Activated T-helper 1 cell treated with anti-CD3 and anti-CD28 coated beads, Interleukin-2, amount 50 U/mL, for 16 hours (primary cell): Measurements from ENCODE around the gene ULK4.
"Not testable (repeated sequence)": the region's sequence is repeated elsewhere in the genome, so short reads cannot be mapped to it uniquely, and the experiment has no call there.

ENCODE experiments used
- DNase-seq, 2 donors: peaks; one replicate each; pipeline ENCODE4 v3.0.0-alpha.2; 2020; ENCODE audit warnings: low read depth in 1 of 2, low spot score in 1 of 2

The ULK4 gene

DNA sequence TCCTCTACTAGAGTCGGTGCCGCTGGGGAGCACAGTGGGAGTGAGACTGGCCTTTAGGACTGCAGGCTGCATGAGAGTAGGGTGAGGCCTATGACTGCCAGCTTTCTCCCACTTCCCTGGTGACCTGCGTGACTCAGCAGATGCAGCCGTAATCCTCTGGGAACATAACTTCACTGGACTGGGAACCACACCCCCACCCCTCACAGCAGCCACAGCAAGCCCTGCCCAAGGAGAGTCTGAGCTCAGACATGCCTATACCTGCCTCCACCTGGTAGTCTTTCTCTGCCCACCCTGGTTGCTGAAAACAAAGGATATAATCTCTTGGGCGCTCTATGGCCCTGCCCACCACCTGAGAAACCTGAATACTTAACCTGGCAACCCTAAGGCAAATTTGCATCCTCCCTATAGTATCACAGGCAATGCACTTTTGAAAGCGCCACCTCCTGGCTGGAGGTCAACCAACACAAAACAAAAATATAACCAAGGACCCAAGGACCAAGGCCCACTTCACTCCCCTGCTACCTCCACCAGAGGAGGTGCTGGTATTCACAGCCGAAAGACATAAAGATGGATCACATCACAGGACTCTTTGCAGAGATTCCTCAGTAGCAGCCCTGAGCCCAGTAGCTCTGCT lies 453.7 kb downstream of the ULK4 start:
- DNase-seq, result no peak

DNA sequence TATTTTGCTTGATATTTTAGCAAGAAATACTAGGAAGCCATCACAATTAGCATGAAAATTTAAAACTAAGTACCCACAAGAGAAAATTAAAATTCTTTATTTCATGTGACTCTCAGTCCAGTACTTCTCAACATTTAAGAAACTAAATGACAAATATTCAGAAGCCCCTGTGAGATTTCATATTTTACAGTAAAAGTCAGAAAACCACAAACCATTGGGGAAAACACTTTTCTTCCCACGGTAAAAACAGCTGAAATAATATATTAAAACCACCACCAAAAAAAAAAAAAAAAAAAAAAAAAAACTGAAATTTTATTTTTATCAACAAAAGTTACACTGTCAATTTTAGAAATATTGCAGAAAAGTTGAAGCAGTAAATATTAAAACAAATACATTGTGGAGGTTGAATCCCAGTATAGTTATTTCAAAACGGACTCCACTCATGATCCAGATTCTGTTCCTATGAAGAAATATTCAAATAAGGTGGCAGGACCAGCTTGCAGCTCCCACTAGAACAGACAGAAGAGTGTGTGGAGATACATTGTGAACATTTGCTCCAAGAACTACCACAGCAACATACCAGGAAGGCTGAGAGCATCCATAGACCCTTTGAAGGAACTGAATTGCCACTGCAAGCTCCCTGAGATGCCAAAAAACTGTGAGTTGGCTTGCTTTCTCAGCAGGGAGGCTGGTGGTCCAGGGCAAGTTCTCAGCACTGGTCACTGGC lies 454.4 kb downstream of the ULK4 start:
- DNase-seq, result no peak

DNA sequence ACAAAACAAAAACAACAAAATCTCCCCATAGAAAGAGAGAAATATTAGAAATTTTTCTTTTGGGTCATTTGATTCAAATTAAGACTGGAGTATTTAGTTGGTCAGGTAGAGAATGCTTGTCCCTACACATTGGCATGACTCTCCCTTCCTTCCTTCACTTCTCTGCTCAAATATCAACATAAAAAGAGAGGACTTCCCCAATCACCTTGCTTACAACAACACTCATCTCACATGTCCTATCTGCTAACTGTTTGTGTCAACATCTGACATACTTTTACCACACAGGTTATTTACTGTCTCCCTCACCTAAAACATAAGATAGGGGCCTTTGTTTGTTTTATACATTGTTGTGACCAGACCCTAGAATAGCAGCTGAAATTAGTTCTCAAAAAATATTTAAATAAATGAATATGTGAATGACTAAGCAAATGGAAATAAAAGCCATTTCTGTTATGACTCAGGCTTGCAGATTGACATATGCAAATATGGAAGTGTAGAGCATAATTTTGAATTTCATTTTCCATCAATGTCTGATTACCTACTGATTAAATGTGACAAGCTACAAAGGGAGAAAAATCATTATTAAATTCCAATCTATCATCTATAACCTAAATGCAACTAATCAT lies 457.8 kb downstream of the ULK4 start:
- DNase-seq, result no peak

DNA sequence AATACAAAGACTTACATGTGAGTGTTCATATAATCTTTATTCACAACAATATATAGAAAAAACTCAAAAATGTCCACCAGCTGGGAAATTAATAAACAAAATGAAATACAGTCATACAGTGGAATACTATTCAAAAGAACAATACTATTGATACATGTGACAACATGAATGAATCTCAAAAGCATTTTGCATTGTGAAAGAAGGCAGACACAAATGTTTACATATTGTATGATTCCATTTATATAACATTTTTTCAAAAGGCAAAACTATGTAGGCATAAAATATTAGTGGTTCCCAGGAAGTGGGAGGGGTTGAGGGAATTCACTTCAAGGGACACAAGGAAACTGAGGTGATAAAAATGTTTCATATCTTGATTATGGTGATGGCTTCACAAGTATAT lies 459.4 kb downstream of the ULK4 start:
- no peak for DNase-seq

DNA sequence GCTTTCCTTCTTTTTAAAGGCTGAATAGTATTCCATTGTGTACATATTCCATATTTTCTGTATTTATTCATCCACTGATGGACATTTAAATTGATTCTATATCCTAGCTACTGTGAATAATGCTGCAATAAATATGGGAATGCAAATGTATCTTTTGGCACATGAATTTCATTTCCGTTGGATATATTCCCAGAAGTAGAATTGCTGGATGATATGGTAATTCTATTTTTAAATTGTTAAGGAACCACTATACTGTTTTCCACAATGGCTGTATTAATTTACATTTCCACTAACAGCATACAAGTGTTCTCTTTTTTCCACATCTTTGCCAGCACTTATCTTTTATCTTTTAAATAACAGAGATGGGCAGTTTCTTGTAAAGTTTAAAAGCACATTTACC lies 459.9 kb downstream of the ULK4 start:
- no peak for DNase-seq

DNA sequence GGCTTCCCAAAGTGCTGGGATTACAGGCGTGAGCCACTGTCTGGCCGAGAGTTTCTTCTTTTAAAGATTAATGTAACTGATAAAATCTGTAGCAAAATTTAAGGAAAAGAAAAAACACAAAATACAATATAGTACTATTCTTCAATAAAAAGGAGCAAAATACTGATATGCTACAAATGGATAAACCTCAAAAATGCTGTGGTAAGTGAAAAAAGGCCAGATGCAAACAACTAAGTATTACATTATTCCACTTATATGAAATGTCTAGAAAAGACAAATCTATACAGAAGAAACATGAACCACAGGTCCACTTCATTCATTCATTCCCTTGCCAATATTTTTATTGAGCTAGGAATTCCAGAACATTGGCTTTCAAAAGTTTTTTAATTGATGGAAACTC lies 463.1 kb downstream of the ULK4 start:
- DNase-seq, result no peak

DNA sequence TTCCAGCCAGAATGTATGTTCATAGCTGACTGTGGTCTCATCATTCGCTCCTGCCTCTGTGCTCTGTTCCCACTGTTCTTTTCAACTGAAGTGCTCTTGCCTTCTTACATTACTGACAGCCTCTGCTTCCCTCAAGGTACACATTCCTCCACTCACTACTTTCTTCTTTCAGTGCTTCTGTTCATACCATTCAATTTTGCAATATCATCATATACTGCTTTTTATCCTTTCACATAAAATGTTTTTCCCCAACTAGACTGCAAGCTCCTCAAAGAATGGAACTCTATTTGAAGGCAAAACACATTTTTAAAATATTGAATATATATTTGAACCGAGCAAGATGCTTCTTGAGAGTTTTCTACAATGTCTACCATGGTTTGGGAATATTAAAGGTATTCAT lies 471.5 kb downstream of the ULK4 start:
- DNase-seq, result no peak

DNA sequence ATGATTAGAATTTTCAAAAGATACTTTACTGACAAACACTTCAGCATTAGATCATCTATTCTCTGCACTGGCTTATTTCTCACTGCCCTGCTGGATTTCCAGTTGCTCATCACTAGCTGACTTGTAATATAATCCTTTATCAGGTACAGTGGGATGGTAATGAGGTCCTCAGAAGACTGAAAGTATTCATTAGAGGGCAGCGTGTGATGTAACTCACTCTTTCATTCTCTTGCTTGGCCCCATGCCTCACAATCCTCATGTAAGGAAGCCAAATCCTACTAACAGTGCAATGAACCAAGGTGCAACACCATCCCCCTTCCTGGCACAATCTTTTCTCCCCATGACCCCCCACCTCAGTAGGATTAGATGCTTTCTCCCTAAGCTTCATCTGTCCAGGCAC lies 472.7 kb downstream of the ULK4 start:
- DNase-seq, result no peak

DNA sequence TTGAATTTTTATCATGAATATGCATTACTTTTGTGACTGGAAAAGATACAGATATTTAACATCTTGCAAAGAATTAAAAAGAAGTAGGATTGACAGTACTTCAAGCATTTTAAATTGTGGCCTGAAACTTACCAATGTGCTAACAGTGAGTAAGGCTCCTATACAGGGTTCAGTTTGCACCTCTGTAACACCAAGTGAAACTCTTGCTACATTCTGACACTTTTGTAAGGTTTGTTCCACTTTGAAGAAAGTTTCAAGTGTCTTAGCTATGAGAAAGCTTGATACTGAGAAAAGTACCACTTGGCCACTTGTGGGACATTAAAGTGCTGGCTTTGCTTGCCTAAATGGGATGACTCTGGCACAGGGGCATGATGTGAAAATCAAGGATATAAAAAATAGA lies 473.4 kb downstream of the ULK4 start:
- DNase-seq, result no peak

DNA sequence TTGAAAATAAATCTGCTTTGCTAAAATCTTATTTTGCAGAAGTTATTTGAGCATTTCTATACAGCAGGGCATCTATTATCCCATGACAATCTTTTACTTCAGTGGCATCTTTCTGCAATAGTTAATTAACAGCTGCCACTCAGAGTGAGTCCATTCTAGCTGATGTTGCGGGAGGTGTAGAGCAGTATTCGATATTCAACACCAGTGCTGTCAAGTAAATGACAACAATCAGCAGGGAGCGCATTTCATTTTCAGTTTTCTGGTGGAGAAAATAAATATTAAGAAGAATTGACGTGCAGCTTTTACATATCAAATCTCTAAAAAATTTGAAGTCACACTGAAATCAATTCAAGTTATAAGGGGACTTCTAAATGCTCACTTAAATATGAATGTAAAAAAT lies 476.4 kb downstream of the ULK4 start:
- DNase-seq, result no peak

DNA sequence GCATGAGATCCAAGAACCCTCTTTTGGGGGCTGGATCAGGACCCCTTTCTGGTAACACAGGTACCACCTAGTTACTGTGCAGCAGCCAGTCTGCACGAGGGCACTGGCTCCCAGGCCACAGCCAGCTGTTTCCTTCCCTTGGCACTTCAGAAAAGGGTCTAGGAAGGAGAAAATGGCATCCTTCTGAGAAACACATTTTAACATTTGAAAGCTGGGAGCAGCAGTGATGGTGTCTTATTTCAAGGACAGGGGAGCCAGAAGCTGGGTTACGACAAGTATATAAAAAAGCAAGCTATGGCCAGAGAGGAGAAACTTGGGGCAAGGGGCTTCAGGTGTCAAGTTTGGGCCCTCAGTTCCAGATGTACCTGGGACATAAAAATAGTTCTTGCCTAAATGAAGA lies 479.8 kb downstream of the ULK4 start:
- DNase-seq, result no peak

DNA sequence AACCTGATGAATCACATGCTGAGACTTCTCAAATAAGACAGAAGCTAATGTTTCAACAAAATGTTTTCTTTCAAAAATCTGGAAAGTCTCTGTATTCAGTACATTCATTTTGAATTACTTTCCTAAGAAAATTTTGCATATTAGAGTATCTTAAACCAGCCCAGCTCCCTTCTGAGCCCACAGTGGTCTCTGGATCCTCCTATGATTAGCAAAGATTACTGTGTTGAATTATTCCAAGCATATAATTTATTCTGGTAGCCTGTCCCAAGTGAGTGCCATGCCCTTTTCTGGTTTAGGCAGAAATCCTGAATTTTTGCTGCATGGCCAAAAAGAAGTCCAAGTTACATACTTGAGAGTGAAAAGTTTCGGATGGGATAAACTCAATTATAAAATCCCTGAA lies 483.6 kb downstream of the ULK4 start:
- no peak for DNase-seq

DNA sequence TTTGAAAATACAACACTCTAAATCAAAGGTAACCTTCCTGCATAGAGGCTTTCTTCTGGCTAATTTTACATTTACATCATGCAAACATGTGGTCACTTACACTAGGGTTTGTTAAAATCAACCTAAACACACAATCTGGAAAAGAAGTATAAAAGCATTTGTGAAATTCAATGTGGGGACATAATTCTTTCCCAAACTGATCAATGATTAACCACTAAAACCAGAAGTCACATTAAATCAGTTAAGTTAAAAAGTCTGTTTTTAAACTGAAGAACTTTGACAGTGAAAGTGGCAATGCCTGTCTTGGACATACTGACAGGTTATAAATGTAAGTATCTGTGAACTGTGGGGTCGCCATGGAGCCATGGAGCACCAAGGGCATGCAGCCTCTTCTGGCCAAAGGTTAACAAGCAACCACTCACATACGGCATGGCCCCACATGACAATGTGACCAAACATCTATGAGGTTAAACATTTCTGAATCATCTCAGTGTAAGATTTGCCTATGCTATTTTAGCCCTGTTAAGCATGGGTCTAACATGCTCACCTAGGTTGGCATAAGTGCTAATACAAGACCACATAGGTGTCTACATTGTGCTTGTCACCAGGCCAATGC lies 484.4 kb downstream of the ULK4 start:
- DNase-seq, result no peak

DNA sequence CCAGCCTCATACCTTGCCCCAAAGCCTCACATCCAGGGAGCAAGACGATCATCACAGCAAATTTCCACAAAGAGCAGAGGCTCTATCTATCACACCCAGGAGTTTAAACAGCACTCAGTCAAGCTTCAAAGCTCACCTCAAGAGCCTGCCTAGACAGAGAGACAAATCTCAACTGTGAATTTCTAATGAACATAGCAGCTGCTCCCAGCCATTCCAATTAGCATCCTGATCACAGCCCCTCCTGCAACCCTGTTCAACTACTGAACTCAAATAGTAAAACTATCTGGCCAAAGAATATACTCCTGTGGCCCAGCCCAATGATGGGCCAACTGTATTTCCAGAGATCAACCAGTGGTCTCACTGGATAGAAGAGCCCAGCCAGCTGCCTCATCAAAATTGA lies 492.8 kb downstream of the ULK4 start:
- no peak for DNase-seq

DNA sequence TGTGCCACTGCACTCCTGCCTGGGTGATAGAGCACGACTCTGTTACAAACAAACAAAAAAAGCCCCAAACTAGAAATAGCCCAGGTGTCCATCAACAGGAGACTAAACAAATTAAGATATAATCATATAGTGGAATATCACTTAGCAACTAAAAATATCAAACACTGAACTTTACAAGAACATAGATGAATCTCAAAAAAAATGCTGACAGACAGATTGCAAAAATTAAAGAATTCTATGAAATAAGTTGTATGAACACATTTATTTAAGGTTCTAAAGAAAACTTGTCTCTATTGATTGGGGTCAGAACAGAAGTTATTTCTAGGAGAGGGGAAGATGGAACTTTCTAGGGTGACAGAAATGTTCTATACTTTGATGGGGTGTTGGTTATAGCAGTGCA lies 494.4 kb downstream of the ULK4 start:
- no peak for DNase-seq

DNA sequence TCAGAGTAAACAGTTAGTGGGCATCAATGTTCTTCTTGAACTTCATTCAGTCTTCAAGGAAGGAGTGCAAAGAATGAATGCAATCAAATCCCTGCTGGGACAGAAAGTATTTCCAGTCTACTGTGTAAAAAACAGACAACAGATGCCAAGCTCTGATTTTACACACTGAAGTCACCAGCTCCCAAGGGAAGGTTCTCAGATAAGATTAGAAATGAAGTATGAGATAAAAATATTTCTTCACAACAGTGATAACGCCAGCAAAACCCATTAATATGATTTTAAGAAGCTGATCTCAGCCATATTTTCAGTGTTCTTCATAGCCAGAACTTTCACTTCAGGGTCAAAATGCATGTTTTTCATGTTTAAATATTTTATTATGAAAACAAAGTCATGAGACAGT lies 497.0 kb downstream of the ULK4 start:
- DNase-seq, result no peak

DNA sequence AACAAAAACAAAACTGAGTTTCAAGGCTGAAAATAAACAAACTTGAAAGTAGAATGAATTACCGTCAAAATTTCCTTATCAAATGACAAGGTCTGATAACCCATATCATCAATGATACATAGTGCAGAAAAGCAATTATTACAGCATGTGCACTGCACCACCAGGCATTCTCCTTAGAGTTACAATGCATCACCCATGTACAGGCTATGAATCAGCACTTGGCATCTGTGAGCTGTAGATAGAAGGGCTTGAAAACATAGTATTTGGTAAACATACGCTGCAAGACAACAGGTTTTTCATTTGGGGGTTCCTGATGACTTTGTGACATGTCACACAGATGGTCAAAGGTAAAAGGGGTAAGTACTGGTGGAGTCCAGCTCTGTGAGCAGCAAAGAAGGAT lies 497.5 kb downstream of the ULK4 start:
- DNase-seq, result no peak

DNA sequence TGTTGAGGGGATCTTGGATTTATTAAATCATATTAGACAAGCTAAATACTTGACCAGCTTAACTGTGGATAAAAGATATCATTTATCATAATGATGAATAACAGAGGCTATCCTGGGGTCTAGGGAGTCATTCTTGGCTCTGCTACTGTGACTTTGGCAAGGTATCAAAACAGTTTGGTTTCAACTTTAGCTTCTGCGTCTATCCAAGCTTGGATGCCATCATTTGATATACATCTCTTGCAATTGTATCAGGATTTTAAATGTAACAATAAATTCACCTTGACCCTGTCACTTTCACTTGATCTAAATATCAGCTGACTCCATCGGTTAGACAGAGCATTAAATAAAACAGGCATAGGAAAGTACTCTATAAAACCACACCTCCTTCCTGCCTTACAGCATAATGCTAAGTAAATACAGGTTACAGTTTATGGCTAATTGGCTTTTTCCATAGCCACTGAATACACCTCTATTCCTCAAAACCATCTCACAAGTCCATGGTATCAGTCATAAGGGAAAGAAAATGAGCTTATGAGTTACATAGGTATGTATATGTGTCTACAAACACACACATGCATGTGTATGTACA lies 499.7 kb downstream of the ULK4 start:
- no peak for DNase-seq

DNA sequence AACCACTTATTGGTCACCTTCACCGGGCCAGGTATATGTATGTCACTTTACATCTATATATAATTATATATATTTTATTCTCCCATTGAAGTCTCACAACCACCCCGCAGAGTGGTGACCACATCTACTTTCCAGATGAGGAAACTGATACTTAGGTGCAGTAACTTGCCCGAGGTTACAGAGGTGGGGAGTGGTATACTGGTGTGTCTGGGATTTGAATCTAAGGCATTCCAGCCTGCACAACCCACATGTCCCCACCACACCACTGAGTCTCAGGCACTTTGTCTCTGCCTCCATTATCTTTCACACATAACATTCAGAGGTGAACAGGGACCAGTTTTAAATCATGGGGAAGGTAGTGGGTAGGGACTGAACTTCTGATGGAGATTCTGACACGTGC lies 501.2 kb downstream of the ULK4 start:
- DNase-seq, result no peak

DNA sequence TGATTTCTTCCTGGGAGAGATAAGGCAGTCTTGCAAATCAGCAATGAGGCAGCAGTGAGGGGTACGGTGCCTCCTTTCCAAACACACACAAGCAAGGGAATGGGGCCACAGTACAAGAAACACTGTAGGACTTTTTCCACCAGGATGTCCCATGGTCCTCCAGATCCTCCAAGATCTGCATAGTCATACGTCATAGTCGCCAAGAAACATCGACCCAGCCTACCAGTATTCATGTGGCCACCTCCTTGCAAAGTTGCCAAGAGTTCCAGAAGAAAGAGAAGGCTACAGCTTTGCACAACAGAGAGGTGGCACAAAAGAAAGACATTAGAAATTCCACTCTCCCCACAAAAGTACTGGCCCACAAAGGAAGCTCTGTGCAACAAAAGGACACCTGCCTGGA lies 504.7 kb downstream of the ULK4 start:
- no peak for DNase-seq

DNA sequence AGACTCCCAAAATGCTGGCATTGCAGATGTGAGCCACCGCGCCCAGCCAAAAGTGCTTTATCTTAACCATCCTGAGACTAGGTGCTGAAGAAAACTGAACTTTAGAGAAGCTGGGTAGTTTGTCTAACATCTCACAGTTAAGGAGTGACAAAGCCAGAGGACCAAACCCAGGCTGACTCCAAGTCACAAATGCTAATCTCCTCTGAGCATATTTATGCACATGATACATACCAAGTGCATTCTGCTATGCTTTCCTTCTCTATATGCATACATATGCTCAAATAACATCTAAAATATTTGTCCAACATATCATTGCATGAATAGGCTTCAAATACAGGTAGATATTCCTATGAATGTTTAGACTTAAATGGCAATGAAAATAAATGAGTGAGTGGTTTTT lies 505.7 kb downstream of the ULK4 start:
- no peak for DNase-seq

DNA sequence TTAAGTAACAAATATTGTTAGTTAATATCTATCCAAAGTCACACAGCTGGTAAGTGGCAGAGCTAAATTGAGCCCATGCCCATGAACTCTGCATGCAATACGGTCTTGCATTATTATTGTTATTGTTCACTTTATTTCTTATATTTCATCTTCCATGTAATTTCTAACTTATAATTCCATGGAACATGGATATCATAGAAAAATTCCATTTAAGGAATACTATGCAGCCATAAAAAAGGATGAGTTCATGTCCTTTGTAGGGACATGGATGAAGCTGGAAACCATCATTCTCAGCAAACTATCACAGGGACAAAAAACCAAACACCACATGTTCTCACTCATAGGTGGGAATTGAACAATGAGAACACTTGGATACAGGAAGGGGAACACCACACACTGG lies 508.3 kb downstream of the ULK4 start:
- DNase-seq, result not testable (repeated sequence)
